ENCODE measurements around the gene MED29.

Gene MED29

GRCh38 chr19:39399668-39400050 is 8.5 kb downstream of the MED29 start:
- no peak for DNase-seq

GRCh38 chr19:39400061-39400460 is 8.9 kb downstream of the MED29 start:
- no peak for DNase-seq

GRCh38 chr19:39401070-39401548 is 9.9 kb downstream of the MED29 start:
- no peak for DNase-seq

- DNase-seq = peak; percentile 90 to 92
Observed at GRCh38 chr19:39401549-39402345, 10.6 kb downstream of the MED29 start.

GRCh38 chr19:39402346-39403300 is 11.4 kb downstream of the MED29 start:
- peak; percentile 93 for DNase-seq

GRCh38 chr19:39403331-39404312 is 12.4 kb downstream of the MED29 start:
- DNase-seq = peak; percentile 98 to 99

- DNase-seq = peak in 1 of 2 donors; percentile 41
Observed at GRCh38 chr19:39405261-39405957, 14.2 kb downstream of the MED29 start.

GRCh38 chr19:39405958-39406655 is 14.9 kb downstream of the MED29 start:
- peak; percentile 93 to 96 for DNase-seq

GRCh38 chr19:39406656-39407409 is 15.7 kb downstream of the MED29 start, which contains the start of gene ZFP36:
Gene ZFP36, plus strand, starts transcription at chr19:39406847. Its CDS starts 58 bp downstream, at chr19:39406905.
- DNase-seq = peak; percentile 93 to 94

- DNase-seq = no peak
Observed at GRCh38 chr19:39407410-39407659, 16.2 kb downstream of the MED29 start.

GRCh38 chr19:39407660-39408391 is 16.6 kb downstream of the MED29 start:
- peak; percentile 78 for DNase-seq

GRCh38 chr19:39408392-39409207 is 17.4 kb downstream of the MED29 start:
- peak; percentile 61 to 73 for DNase-seq

GRCh38 chr19:39409208-39410016 is 18.2 kb downstream of the MED29 start:
- DNase-seq = peak; percentile 94 to 96

- DNase-seq = peak; percentile 88 to 92
Observed at GRCh38 chr19:39410017-39410830, 19.0 kb downstream of the MED29 start.

- DNase-seq = no peak
Observed at GRCh38 chr19:39410831-39411080, 19.6 kb downstream of the MED29 start.

- DNase-seq = peak; percentile 73 to 78
Observed at GRCh38 chr19:39411081-39411831, 20.1 kb downstream of the MED29 start.

- DNase-seq = peak; percentile 91 to 93
Observed at GRCh38 chr19:39411832-39412099, 20.6 kb downstream of the MED29 start.

Measured in CD4-positive, alpha-beta T cell treated with Interleukin-1 beta for 1 hour (primary cell).